Testis (tissue), 2 donors: ENCODE results near the gene CAV3.

Source experiments
- POLR2A ChIP-seq: fragments of 450-650 bp; IDR thresholded peaks from one replicate; pipeline ENCODE4 v1.6.1; 2017; ENCODE audit warnings: antibody characterized with exemption, mild to moderate bottlenecking, moderate library complexity
- TF ChIP-seq, protein P1 (sequence below), 3 experiments: fragments of 450-650 bp in 2 of 3; fragments of 200-600 bp in 1 of 3; sonication (generic) in 1 of 3; IDR thresholded peaks; one replicate each; pipeline ENCODE4 v1.5.1; 2016 to 2019; ENCODE audit warnings: antibody characterized with exemption in 3 of 3, mild to moderate bottlenecking in 2 of 3, moderate library complexity in 1 of 3

GRCh38 chr3:8738639-8739038 lies 5.0 kb downstream of the CAV3 start:
- TF ChIP-seq, protein P1, sequence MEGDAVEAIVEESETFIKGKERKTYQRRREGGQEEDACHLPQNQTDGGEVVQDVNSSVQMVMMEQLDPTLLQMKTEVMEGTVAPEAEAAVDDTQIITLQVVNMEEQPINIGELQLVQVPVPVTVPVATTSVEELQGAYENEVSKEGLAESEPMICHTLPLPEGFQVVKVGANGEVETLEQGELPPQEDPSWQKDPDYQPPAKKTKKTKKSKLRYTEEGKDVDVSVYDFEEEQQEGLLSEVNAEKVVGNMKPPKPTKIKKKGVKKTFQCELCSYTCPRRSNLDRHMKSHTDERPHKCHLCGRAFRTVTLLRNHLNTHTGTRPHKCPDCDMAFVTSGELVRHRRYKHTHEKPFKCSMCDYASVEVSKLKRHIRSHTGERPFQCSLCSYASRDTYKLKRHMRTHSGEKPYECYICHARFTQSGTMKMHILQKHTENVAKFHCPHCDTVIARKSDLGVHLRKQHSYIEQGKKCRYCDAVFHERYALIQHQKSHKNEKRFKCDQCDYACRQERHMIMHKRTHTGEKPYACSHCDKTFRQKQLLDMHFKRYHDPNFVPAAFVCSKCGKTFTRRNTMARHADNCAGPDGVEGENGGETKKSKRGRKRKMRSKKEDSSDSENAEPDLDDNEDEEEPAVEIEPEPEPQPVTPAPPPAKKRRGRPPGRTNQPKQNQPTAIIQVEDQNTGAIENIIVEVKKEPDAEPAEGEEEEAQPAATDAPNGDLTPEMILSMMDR (IDR thresholded peaks at IDR 0.05), result no peak
- TF ChIP-seq POLR2A, result no peak
